ENCODE results near the gene TMEM86B. TPM values are rescaled to one million over a fixed set of nuclear protein-coding genes. Genes with fewer than 3 reads are reported as not detected.

The TMEM86B gene
- total RNA-seq, 1 donor from 2014 or later, result 0.26 TPM

DNA sequence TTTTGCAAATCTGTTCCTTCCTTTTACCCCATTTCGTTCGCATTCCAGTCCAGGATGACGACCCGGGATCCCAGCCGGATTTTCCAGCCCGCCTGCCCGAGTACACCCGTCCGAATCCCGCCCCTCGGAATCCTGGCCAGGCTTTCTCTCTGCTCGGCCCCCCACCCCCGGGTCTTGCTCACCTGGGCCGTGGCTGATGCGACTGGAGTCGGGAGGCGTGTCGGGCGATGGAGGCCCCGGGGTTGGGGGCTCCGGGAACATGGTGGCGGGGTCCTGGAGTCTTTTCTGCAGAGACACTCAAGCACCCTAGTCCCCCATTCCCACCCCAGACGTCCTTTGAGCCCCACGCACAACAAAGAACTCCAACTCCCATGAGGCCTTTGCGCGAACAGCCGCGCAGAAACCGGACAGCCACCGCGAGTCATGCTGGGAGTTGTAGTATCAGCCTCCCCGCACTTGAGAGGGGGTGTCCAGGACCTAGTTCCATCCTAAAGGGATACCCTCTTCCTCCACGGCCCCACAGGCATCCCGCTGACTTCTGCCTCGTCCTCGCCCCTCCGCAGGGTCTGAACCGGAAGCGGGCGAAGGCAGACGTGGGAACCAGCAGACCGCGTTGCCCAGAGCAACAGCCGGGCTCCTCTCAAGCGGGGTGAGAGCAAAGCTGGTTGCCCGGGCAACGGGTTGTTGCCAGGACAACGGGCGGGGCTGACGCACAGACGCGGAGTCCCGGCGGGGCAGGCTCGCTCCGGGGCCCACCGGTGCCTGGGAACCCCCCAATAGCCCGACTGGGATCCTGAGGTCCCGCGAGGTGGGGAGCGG is 49.6 kb downstream of the TMEM86B start:
- peak in 1 of 2 donors; percentile 51 for DNase-seq (ENCODE audit: low read depth in 2 of 2)

Other genes with a start within 250 kb of the TMEM86B start
- gene GP6, start 190.5 kb downstream of the TMEM86B start, total RNA-seq, result under 0.01 TPM in 1 of 2 replicates, not detected in the other
- gene RDH13, start 165.6 kb downstream of the TMEM86B start, total RNA-seq, result 10.9 and 24.5 TPM in 2 replicates
- 5.7 and 8.9 TPM in 2 replicates for gene EPS8L1, start 152.9 kb downstream of the TMEM86B start, total RNA-seq
- gene PPP1R12C, start 111.1 kb downstream of the TMEM86B start, total RNA-seq, result 21.1 and 34.4 TPM in 2 replicates
- 0.51 and 1.7 TPM in 2 replicates for gene TNNT1, start 79.6 kb downstream of the TMEM86B start, total RNA-seq
- gene TNNI3, start 71.0 kb downstream of the TMEM86B start, total RNA-seq, result not detected in 2 replicates
- 0.26 and 0.38 TPM in 2 replicates for gene DNAAF3, start 62.1 kb downstream of the TMEM86B start, total RNA-seq
- under 0.01 TPM in 1 of 2 replicates, not detected in the other for gene SYT5, start 48.5 kb downstream of the TMEM86B start, total RNA-seq
- gene PTPRH, start 19.3 kb downstream of the TMEM86B start, total RNA-seq, result 0.13 TPM in 2 replicates
- gene PPP6R1, start 30.3 kb upstream of the TMEM86B start, total RNA-seq, result 19.9 and 34.9 TPM in 2 replicates
- gene HSPBP1, start 51.3 kb upstream of the TMEM86B start, total RNA-seq, result 19.9 and 26.8 TPM in 2 replicates
- gene BRSK1, start 55.2 kb upstream of the TMEM86B start, total RNA-seq, result 0.39 and 1.3 TPM in 2 replicates
- not detected in 2 replicates for gene TMEM150B, start 96.6 kb upstream of the TMEM86B start, total RNA-seq
- gene KMT5C, start 111.1 kb upstream of the TMEM86B start, total RNA-seq, result 3.2 and 4.6 TPM in 2 replicates
- gene COX6B2, start 126.0 kb upstream of the TMEM86B start, total RNA-seq, result not detected in 2 replicates
- gene GARIN5B, start 134.5 kb upstream of the TMEM86B start, total RNA-seq, result not detected in 2 replicates
- gene IL11, start 141.7 kb upstream of the TMEM86B start, total RNA-seq, result under 0.01 and 0.13 TPM in 2 replicates
- gene TMEM190, start 148.1 kb upstream of the TMEM86B start, total RNA-seq, result not detected in 2 replicates
- gene TMEM238, start 155.5 kb upstream of the TMEM86B start, total RNA-seq, result 0.26 and 0.63 TPM in 2 replicates
- 126 and 262 TPM in 2 replicates for gene RPL28, start 157.2 kb upstream of the TMEM86B start, total RNA-seq
- gene UBE2S, start 179.0 kb upstream of the TMEM86B start, total RNA-seq, result 40.6 and 54.6 TPM in 2 replicates
- not detected in 2 replicates for gene SHISA7, start 214.5 kb upstream of the TMEM86B start, total RNA-seq
- gene ISOC2, start 232.9 kb upstream of the TMEM86B start, total RNA-seq, result 61.0 and 75.9 TPM in 2 replicates
- gene C19orf85, start 236.0 kb upstream of the TMEM86B start, total RNA-seq, result not detected in 2 replicates
- 0.77 and 2.1 TPM in 2 replicates for gene ZNF628, start 247.9 kb upstream of the TMEM86B start, total RNA-seq